Gastrocnemius medialis (tissue), 4 donors: Measurements from ENCODE around the gene GPRC5D.

Experiments
- POLR2A ChIP-seq, 2 donors: fragments of 450-650 bp; IDR thresholded peaks; one replicate each; pipeline ENCODE4 v1.6.1; 2017; ENCODE audit warnings: antibody characterized with exemption in 2 of 2, mild to moderate bottlenecking in 2 of 2, moderate library complexity in 2 of 2
- TF ChIP-seq, protein P1 (sequence below), 5 experiments: fragments of 450-650 bp in 3 of 5; fragments of 200-600 bp in 2 of 5; sonication (generic) in 2 of 5; IDR thresholded peaks in 4 of 5; conservative IDR thresholded peaks in 1 of 5; 1 replicate in 4 of 5; 2 replicates in 1 of 5; pipeline ENCODE4 v1.5.1; 2016 to 2019; ENCODE audit warnings: antibody characterized with exemption in 5 of 5, mild to moderate bottlenecking in 3 of 5, moderate library complexity in 3 of 5

DNA sequence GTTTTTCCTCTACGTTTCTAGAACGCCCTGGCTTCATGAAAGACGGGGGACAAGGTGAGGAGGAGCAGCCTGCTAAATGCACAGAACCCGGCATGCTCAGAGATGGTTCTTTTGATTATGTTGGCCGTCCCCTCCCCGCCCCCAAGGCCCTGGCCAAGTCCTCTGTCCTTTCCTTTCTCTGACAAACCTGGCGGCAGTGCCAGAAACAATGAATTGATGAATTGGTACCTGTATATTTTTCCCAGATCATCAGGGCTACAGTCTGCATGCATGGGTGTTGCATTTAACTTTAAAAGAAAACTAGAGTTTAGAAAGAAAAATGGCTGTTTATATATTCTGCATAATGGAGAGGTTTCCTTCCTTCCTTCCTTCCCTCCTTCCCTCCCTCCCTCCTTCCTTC is 29.0 kb downstream of the GPRC5D start:
- TF ChIP-seq POLR2A (IDR thresholded peaks at IDR 0.05) = no peak
- TF ChIP-seq, protein P1, sequence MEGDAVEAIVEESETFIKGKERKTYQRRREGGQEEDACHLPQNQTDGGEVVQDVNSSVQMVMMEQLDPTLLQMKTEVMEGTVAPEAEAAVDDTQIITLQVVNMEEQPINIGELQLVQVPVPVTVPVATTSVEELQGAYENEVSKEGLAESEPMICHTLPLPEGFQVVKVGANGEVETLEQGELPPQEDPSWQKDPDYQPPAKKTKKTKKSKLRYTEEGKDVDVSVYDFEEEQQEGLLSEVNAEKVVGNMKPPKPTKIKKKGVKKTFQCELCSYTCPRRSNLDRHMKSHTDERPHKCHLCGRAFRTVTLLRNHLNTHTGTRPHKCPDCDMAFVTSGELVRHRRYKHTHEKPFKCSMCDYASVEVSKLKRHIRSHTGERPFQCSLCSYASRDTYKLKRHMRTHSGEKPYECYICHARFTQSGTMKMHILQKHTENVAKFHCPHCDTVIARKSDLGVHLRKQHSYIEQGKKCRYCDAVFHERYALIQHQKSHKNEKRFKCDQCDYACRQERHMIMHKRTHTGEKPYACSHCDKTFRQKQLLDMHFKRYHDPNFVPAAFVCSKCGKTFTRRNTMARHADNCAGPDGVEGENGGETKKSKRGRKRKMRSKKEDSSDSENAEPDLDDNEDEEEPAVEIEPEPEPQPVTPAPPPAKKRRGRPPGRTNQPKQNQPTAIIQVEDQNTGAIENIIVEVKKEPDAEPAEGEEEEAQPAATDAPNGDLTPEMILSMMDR (IDR thresholded peaks at IDR 0.05 in 4 of 5, conservative IDR thresholded peaks at IDR 0.05 in 1 of 5) = no peak
